Liver (tissue), 9 donors: ENCODE results near the gene DHX40. TPM values are rescaled to one million over a fixed set of nuclear protein-coding genes. Genes with fewer than 3 reads are reported as not detected.

Experiments used
- DNase-seq: peaks from one replicate; pipeline ENCODE4 v3.0.0-alpha.2; 2017; ENCODE audit warnings: low spot score
- H3K27ac ChIP-seq, 2 donors: one replicate each; pipeline ENCODE4 v1.7.0; 2013; ENCODE audit warnings: inconsistent platforms in 2 of 2, low read length in 2 of 2, control low read depth in 1 of 2, low read depth in 1 of 2, mild to moderate bottlenecking in 1 of 2
- H3K27me3 ChIP-seq, 4 donors: one replicate each; pipeline versions ENCODE4 v1.6.1 to v1.7.0; 2013; ENCODE audit warnings: low read length in 3 of 4, inconsistent platforms in 1 of 4, mild to moderate bottlenecking in 1 of 4, moderate library complexity in 1 of 4; ENCODE audit not compliant: control insufficient read depth in 4 of 4, insufficient read depth in 4 of 4
- H3K36me3 ChIP-seq, 4 donors: one replicate each; pipeline versions ENCODE4 v1.6.1 to v1.7.0; 2013; ENCODE audit warnings: low read length in 3 of 4, mild to moderate bottlenecking in 3 of 4, low read depth in 1 of 4, moderate library complexity in 1 of 4; ENCODE audit not compliant: control insufficient read depth in 4 of 4, insufficient read depth in 3 of 4
- H3K4me1 ChIP-seq, 4 donors: one replicate each; pipeline versions ENCODE4 v1.6.1 to v1.7.0; 2013; ENCODE audit warnings: low read length in 3 of 4, mild to moderate bottlenecking in 3 of 4, moderate library complexity in 1 of 4; ENCODE audit not compliant: control insufficient read depth in 4 of 4, insufficient read depth in 4 of 4
- H3K4me3 ChIP-seq, 3 donors: one replicate each; pipeline versions ENCODE4 v1.6.1 to v1.7.0; 2013; ENCODE audit warnings: low read length in 3 of 3, control low read depth in 1 of 3, low read depth in 1 of 3, mild to moderate bottlenecking in 1 of 3
- H3K9ac ChIP-seq, 2 donors: one replicate each; pipeline ENCODE4 v1.7.0; 2013; ENCODE audit warnings: low read length in 2 of 2, mild to moderate bottlenecking in 2 of 2, moderate library complexity in 2 of 2, control low read depth in 1 of 2, low read depth in 1 of 2
- H3K9me3 ChIP-seq, 4 donors: one replicate each; pipeline versions ENCODE4 v1.6.1 to v1.7.0; 2013; ENCODE audit warnings: low read length in 3 of 4; ENCODE audit not compliant: control insufficient read depth in 4 of 4
- EGR1 ChIP-seq, 2 donors: IDR thresholded peaks; 2 replicates each; pipeline ENCODE4 v1.6.1; 2016 to 2018; ENCODE audit warnings: antibody characterized with exemption in 2 of 2, low read depth in 2 of 2
- FOXA1 ChIP-seq: IDR thresholded peaks from 2 replicates; pipeline ENCODE4 v1.6.1; 2016; ENCODE audit warnings: antibody characterized with exemption
- FOXA2 ChIP-seq: IDR thresholded peaks from 2 replicates; pipeline ENCODE4 v1.6.1; 2016; ENCODE audit warnings: antibody characterized with exemption
- GABPA ChIP-seq, 2 donors: IDR thresholded peaks in 1 of 2; conservative IDR thresholded peaks in 1 of 2; 2 replicates each; pipeline ENCODE4 v1.6.1; 2016; ENCODE audit warnings: antibody characterized with exemption in 2 of 2, mild to moderate bottlenecking in 1 of 2, moderate library complexity in 1 of 2
- HNF4A ChIP-seq, 2 donors: conservative IDR thresholded peaks; 2 replicates each; pipeline ENCODE4 v1.6.1; 2016; ENCODE audit warnings: antibody characterized with exemption in 2 of 2, mild to moderate bottlenecking in 2 of 2
- HNF4G ChIP-seq: IDR thresholded peaks from 2 replicates; pipeline ENCODE4 v1.6.1; 2016; ENCODE audit warnings: antibody characterized with exemption
- JUND ChIP-seq, 2 donors: IDR thresholded peaks; 2 replicates each; pipeline ENCODE4 v1.6.1; 2016; ENCODE audit warnings: antibody characterized with exemption in 2 of 2
- NR2F2 ChIP-seq: IDR thresholded peaks from 2 replicates; pipeline ENCODE4 v1.6.1; 2016; ENCODE audit warnings: antibody characterized with exemption
- RAD21 ChIP-seq, 2 donors: IDR thresholded peaks; 2 replicates each; pipeline ENCODE4 v1.6.1; 2016; ENCODE audit warnings: antibody characterized with exemption in 2 of 2, mild to moderate bottlenecking in 2 of 2
- RXRA ChIP-seq, 2 donors: IDR thresholded peaks; 2 replicates each; pipeline ENCODE4 v1.6.1; 2017 to 2018; ENCODE audit warnings: antibody characterized with exemption in 2 of 2, mild to moderate bottlenecking in 1 of 2
- SP1 ChIP-seq: IDR thresholded peaks from 2 replicates; pipeline ENCODE4 v1.6.1; 2018; ENCODE audit warnings: antibody characterized with exemption, mild to moderate bottlenecking
- TAF1 ChIP-seq: conservative IDR thresholded peaks from 2 replicates; pipeline ENCODE4 v1.6.1; 2016; ENCODE audit warnings: antibody characterized with exemption, mild to moderate bottlenecking
- YY1 ChIP-seq: IDR thresholded peaks from 2 replicates; pipeline ENCODE4 v1.6.1; 2016; ENCODE audit warnings: antibody characterized with exemption, mild to moderate bottlenecking
- WGBS: extraction: QIAGEN DNeasy Blood & Tissue Kit; methylation state at CpG from one replicate; pipeline ENCODE4 v1.1.7; 2013; 5-methylcytosine and 5-hydroxymethylcytosine counted together
- polyA plus RNA-seq, 2 donors: library from polyadenylated mRNA; stranded (reverse) in 1 of 2; unstranded in 1 of 2; fragments of 200-250 nt in 1 of 2; fragments of >200 nt in 1 of 2; fragmentation: Nextera tagmentation in 1 of 2; extraction: Ambion mirVana in 1 of 2; gene quantifications; one replicate each; pipeline versions ENCODE4 v1.2.1 to v1.2.3, GENCODE V29; 2013 to 2015
- total RNA-seq, 2 donors: library from RNA; depleted of rRNA; stranded (reverse); fragments of >200 nt; gene quantifications; one replicate each; pipeline ENCODE4 v1.2.3, GENCODE V29; 2014
- TF ChIP-seq, protein P1 (sequence below): IDR thresholded peaks from 2 replicates; pipeline ENCODE4 v1.6.1; 2016; ENCODE audit warnings: antibody characterized with exemption
- TF ChIP-seq, protein P2 (sequence below): IDR thresholded peaks from 2 replicates; pipeline ENCODE4 v1.6.1; 2016; ENCODE audit warnings: antibody characterized with exemption
- TF ChIP-seq, protein P3 (sequence below): IDR thresholded peaks from 2 replicates; pipeline ENCODE4 v1.6.1; 2016; ENCODE audit warnings: antibody characterized with exemption
- TF ChIP-seq, protein P4 (sequence below): IDR thresholded peaks from 2 replicates; pipeline ENCODE4 v1.6.1; 2016; ENCODE audit warnings: antibody characterized with exemption, mild to moderate bottlenecking
- TF ChIP-seq, protein P5 (sequence below): fragments of 150-350 bp; IDR thresholded peaks from 2 replicates; pipeline ENCODE4 v1.5.1; 2017; ENCODE audit warnings: improper control_type of control experiment, low read depth, low read length; ENCODE audit not compliant: missing input control
- donor health status: healthy.
- donor health status: healthy.
- donor health status: healthy.
- donor health status: healthy.
- donor health status: healthy.

Gene DHX40
- total and polyA plus RNA-seq, 4 donors, result 3.8 to 20.7 (median 11.2) TPM

DNA sequence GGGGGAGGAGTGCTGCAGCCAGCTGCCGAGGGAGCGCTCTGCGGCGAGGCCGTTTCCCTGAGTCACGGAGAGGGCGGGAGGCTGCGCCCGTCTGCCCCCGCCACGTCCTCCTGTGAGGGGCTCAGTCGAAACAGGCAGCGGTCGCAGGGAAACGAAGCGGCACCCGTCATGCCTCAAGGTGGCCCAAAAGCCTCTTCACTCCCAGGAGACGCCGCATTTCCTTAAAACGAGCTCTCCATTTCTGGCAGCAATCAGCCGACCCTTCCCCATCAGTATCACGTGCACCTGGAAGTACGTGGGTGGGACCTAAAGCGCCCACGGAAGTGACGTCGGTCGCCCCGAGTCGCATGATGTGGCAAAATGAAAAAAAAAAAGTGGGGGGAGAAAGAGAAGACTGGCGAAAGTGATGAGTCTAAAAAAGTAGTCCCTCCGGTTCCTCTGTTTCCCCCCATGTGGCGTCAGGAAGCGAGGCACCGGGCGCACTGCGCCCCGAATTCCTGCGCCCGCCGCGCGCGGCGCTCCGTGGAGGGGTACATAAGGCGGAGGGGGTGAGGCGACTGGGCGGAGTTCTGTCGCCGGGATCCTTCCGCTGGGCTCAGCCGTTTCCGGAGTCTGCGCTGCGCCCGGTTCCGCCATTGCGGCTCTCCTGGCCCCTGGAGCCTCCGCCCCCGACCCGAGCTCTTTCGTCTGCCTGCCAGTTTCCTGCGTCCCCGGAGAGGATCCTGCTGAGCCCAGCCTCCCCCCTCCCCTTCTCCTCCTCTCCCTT is 54.1 kb downstream of the DHX40 start, which contains the start of gene CLTC:
TSS of gene CLTC (plus strand) at position 598 of the 766 bp plus-strand sequence. CDS start 237 bp downstream, outside the sequence.
- Histone ChIP-seq H3K27ac (peak within 1 kb of the TSS; percentile 96 to 99), H3K4me3 (peak within 1 kb of the TSS; percentile 91 to 99 (median 95)), H3K36me3 (no peaks in the 10 kb centered on the region), H3K9me3 (no peaks in the 10 kb centered on the region), H3K9ac (peak within 1 kb of the TSS; percentile 84 to 97), H3K4me1 (peaks cover 5 to 46% (median 29%) of the 10 kb centered on the region in 4 donors), H3K27me3 (no peaks in the 10 kb centered on the region)
- under 1% methylated on average over 65 of the region's 65 CpGs for WGBS
- TF ChIP-seq EGR1 (IDR thresholded peaks at IDR 0.05; ENCODE audit: low read depth in 2 of 2) (peak; percentile 81 to 88), FOXA1 (no peak), TAF1 (no peak), HNF4G (no peak), GABPA (IDR thresholded peaks at IDR 0.05 in 1 of 2, conservative IDR thresholded peaks at IDR 0.05 in 1 of 2) (peak; percentile 89 to 96), RAD21 (IDR thresholded peaks at IDR 0.05) (peak in 1 of 2 donors; percentile 30), JUND (IDR thresholded peaks at IDR 0.05) (peak; percentile 29 to 54), RXRA (IDR thresholded peaks at IDR 0.05) (peak in 1 of 2 donors; percentile 29), HNF4A (conservative IDR thresholded peaks at IDR 0.05) (peak in 1 of 2 donors; percentile 32), YY1 (peak; percentile 95), NR2F2 (peak; percentile 15), FOXA2 (no peak), SP1 (peak; percentile 56)
- TF ChIP-seq, protein P1, sequence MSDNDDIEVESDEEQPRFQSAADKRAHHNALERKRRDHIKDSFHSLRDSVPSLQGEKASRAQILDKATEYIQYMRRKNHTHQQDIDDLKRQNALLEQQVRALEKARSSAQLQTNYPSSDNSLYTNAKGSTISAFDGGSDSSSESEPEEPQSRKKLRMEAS, result peak; percentile 65
- TF ChIP-seq, protein P2, sequence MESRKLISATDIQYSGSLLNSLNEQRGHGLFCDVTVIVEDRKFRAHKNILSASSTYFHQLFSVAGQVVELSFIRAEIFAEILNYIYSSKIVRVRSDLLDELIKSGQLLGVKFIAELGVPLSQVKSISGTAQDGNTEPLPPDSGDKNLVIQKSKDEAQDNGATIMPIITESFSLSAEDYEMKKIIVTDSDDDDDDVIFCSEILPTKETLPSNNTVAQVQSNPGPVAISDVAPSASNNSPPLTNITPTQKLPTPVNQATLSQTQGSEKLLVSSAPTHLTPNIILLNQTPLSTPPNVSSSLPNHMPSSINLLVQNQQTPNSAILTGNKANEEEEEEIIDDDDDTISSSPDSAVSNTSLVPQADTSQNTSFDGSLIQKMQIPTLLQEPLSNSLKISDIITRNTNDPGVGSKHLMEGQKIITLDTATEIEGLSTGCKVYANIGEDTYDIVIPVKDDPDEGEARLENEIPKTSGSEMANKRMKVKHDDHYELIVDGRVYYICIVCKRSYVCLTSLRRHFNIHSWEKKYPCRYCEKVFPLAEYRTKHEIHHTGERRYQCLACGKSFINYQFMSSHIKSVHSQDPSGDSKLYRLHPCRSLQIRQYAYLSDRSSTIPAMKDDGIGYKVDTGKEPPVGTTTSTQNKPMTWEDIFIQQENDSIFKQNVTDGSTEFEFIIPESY, result peak; percentile 80
- TF ChIP-seq, protein P3, sequence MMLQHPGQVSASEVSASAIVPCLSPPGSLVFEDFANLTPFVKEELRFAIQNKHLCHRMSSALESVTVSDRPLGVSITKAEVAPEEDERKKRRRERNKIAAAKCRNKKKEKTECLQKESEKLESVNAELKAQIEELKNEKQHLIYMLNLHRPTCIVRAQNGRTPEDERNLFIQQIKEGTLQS, result peak; percentile 50
- TF ChIP-seq, protein P4, sequence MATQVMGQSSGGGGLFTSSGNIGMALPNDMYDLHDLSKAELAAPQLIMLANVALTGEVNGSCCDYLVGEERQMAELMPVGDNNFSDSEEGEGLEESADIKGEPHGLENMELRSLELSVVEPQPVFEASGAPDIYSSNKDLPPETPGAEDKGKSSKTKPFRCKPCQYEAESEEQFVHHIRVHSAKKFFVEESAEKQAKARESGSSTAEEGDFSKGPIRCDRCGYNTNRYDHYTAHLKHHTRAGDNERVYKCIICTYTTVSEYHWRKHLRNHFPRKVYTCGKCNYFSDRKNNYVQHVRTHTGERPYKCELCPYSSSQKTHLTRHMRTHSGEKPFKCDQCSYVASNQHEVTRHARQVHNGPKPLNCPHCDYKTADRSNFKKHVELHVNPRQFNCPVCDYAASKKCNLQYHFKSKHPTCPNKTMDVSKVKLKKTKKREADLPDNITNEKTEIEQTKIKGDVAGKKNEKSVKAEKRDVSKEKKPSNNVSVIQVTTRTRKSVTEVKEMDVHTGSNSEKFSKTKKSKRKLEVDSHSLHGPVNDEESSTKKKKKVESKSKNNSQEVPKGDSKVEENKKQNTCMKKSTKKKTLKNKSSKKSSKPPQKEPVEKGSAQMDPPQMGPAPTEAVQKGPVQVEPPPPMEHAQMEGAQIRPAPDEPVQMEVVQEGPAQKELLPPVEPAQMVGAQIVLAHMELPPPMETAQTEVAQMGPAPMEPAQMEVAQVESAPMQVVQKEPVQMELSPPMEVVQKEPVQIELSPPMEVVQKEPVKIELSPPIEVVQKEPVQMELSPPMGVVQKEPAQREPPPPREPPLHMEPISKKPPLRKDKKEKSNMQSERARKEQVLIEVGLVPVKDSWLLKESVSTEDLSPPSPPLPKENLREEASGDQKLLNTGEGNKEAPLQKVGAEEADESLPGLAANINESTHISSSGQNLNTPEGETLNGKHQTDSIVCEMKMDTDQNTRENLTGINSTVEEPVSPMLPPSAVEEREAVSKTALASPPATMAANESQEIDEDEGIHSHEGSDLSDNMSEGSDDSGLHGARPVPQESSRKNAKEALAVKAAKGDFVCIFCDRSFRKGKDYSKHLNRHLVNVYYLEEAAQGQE, result peak; percentile 74
- TF ChIP-seq, protein P5, sequence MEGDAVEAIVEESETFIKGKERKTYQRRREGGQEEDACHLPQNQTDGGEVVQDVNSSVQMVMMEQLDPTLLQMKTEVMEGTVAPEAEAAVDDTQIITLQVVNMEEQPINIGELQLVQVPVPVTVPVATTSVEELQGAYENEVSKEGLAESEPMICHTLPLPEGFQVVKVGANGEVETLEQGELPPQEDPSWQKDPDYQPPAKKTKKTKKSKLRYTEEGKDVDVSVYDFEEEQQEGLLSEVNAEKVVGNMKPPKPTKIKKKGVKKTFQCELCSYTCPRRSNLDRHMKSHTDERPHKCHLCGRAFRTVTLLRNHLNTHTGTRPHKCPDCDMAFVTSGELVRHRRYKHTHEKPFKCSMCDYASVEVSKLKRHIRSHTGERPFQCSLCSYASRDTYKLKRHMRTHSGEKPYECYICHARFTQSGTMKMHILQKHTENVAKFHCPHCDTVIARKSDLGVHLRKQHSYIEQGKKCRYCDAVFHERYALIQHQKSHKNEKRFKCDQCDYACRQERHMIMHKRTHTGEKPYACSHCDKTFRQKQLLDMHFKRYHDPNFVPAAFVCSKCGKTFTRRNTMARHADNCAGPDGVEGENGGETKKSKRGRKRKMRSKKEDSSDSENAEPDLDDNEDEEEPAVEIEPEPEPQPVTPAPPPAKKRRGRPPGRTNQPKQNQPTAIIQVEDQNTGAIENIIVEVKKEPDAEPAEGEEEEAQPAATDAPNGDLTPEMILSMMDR, result no peak
- DNase-seq, result peak; percentile 92
